Fibroblast of skin of back (primary cell): ENCODE measurements around the gene KRTAP3-2.

ENCODE experiments used
- DNase-seq: peaks from one replicate; pipeline ENCODE4 v3.0.0-alpha.2; 2013

Gene KRTAP3-2

GRCh38 chr17:41009936-41010335 is 10.2 kb upstream of the KRTAP3-2 start:
- no peak for DNase-seq

DNA sequence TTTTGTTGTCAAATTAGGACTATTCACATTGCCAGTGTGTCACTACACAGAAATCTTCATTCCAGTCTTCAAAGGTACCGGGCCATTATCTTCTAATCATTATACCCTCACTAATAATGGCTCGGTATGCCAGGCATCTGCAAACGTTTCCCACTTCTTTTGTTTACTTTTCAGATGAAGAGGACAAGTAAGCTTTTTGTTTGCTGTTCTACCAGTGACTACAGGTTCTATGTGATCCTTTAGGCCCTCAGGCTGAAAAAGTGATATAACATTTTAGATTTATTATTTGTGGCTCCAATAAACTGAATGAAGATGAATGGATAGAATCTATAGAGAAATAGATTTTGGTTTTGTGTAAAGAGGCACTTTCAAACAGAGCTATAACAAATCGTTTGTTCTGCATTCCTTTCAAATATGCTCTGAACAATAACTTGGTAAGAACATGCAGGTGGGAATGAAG is 9.6 kb upstream of the KRTAP3-2 start:
- DNase-seq, result no peak

DNA sequence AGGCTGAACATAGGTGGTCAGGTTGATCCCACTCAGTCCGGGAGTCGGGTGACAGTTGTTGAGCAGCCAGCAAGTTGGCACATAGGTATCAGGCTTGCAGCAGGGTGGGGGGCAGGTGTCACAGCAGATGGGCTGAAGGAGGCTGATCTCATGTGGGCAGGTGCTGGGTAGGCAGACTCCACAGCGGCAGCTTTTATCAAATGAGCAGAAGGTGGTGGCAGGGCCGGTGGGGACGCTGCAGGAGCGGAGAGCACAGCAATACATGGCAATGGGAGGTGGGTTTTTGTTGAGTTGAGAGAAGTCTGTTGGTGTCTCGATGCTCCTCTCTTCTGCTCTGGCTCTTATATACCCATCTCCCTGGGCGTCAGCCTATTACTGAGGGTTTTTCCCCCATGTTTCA is 9.1 kb upstream of the KRTAP3-2 start, which contains the start of gene KRTAP3-1:
Gene KRTAP3-1 (minus strand): TSS at position 318 of the 400 bp plus-strand sequence. CDS start 54 bp downstream, at position 264.
- DNase-seq, result no peak

DNA sequence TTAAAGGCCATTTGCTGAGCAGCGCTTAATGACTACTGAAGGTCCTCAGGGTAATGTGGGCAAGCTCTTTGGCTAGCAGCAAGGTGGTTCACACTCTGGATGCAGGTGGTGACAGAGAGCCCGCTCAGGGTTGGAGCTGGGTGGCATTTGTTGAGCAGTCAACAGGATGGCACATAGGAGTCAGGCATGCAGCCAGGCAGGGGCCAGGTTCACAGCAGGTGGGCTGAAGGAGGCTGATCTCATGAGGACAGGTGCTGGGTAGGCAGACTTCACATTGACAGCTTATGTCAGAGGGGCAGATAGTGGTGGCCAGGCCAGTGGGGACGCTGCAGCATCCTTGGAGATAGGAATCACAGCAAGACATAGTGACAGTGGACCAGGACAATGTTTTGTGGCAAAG is 4.7 kb upstream of the KRTAP3-2 start:
- no peak for DNase-seq

DNA sequence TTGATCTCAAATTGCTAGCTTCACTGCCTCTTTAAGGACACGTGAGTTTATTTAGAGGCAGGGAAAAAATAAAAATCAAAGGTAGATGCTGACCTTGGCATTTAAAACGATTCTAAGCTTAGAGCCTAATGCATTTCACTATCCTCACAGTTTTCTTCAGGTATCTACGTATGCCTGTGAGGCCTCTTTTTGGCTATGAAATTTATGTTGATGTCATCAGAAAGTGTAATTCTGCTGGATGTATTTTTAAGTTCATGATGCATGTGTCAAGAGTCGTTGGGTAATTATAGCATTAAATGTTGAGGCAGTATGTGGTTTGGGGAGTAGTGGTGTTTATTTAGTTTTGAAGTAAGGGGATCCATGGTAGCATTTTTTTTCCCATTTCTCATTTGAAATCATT is 4.2 kb upstream of the KRTAP3-2 start:
- DNase-seq, result no peak

- DNase-seq, result peak; percentile 53
These were observed 3.1 kb upstream of the KRTAP3-2 start for GRCh38 chr17:41002814-41003213.

GRCh38 chr17:41001795-41002194 is 2.1 kb upstream of the KRTAP3-2 start:
- DNase-seq, result no peak

GRCh38 chr17:40997361-40997760 is 2.3 kb downstream of the KRTAP3-2 start:
- no peak for DNase-seq

DNA sequence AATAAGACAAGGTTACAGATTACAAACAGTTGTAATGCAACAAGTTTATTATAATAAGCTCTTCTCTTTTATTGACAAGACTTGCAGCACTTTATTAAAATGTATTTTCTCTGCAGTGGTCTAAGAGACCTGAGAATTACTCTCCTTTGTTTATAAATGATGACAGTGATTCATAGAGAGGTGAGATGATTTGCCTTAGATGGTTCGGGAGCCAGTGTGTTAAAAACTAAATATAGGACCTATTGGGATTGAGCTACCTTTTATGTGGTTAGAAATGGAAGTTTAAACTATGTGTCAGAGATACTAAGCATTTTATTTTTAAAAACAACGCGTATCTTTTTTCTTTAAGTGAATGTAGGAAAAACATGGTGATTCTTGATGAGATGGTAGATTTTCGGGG is 2.9 kb downstream of the KRTAP3-2 start:
- no peak for DNase-seq

GRCh38 chr17:40995116-40995515 is 4.6 kb downstream of the KRTAP3-2 start:
- DNase-seq, result no peak

GRCh38 chr17:40993839-40994238 is 5.9 kb downstream of the KRTAP3-2 start, which contains the start of gene KRTAP3-3:
Gene KRTAP3-3, minus strand, starts transcription at chr17:40994164. Its CDS starts 67 bp downstream, at chr17:40994097.
- no peak for DNase-seq

DNA sequence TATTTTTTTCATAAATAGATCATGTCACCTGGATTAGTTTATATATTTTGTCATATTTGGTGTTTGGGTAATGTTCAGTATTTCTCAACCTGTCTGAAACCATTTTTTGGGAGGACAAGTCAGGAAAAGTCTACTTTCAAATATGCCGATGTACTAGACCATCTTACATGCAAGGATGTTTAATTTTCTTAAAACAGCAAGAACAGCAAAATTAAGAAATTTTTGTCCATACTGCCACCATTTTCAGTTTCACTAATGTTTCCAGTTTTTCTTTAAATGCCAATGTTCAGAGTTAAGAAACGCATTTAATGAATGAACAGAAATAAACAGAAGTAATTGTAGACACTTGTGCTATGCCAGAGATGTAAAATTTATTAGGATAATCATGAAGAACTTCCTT is 6.6 kb downstream of the KRTAP3-2 start:
- DNase-seq, result no peak

DNA sequence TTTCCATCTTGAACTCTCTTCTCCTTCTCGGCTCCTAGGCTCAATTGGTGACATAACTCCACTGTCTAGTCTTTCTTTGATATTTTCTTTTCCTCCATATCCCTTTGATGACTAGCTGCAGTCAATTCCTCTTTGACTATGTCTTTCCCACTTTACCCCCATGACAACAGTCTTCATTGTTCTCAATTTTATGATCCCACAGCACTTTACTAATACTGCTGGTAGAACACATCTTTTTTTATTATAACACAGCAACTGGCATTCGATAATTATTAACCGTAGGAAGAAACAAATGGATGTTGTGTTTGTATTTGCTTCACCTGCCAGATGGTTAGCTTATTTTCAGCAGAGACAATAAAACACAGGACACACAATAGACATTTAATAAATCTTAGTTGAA is 7.0 kb downstream of the KRTAP3-2 start:
- DNase-seq, result no peak

DNA sequence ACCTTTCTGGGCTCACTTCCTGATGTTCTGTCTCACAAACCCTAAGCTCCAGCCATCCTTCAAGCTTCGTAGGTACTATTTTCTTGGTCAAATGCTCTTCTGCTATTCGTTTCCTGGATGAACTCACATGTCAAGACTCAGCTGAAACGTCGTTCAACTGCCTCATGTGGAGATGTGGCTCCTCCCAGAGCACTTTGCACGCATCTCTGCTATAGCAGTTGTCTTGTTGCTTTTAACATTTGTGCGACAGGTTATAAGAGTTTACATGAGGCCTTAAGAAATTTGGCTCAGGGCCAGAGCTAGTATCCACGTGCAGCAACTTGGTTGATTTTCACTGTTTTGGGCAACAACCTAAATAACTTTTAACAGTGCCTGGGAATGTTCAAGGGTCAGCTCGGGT is 12.8 kb downstream of the KRTAP3-2 start:
- DNase-seq, result no peak

GRCh38 chr17:40984226-40984625 is 15.5 kb downstream of the KRTAP3-2 start, which contains the start of gene KRT40:
Gene KRT40, minus strand, starts transcription at chr17:40984326. Its CDS starts 53 bp downstream, at chr17:40984273.
- DNase-seq, result no peak

DNA sequence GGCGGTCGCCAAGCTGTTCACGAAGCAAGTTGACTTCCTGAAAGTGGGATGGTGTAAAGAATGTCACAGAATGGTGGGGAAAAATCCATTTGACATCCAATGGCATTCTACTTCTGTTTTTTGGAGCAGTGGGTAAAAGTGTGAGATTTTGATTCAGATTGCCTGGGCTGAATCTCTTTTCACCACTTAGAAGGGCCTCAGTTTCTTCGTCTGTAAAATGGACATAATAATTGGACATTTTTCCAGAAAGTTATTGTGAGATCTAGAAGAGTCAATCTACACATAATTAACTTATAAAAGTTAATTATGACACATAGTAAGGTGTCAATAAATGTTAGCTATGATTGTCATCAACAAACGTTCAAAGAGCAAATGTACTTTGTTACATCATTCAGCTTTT is 18.6 kb downstream of the KRTAP3-2 start:
- DNase-seq, result no peak

DNA sequence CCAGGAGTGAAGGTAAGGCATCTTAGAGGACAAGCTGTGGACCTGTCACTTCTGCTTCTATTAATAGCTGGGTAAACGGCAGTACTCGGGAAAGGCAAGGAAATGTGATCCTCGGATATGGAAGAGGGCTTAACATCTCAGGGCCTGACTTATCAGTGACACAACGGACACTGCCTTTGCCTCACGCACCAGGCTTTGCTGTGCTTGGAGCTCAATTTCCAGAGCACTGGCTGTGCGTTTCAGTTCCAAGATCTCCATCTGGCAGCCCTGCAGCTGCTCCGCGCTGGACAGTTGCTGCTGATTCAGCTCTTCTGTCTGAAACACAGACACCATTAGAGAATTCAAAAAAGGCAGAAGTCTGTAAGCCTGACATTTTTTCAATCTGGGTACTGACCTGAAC is 19.1 kb downstream of the KRTAP3-2 start:
- DNase-seq, result peak; percentile 22

DNA sequence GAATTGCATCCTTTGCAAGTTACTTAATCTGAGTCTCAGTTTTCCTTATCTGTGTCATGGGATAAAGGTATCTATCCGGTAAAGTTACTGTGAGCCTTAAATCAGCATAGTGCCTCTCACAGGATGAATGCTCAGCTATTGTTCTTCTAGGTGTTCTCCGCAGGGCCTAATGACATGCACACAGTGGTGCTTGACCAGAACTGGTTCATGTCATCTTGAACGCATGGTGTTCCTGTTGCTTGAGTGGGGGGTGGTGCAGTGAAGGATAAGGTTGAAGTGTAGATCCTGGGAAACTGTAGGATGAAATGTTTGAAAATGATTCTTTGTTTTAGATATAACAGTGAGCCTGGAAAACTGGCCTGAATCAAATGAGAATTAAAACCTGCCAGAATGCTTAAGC is 19.6 kb downstream of the KRTAP3-2 start:
- no peak for DNase-seq

GRCh38 chr17:40978575-40979151 is 21.0 kb downstream of the KRTAP3-2 start:
- DNase-seq, result peak; percentile 20

- DNase-seq, result no peak
These were observed 24.2 kb downstream of the KRTAP3-2 start for GRCh38 chr17:40975516-40975915.

GRCh38 chr17:40974366-40974765 is 25.3 kb downstream of the KRTAP3-2 start:
- no peak for DNase-seq

DNA sequence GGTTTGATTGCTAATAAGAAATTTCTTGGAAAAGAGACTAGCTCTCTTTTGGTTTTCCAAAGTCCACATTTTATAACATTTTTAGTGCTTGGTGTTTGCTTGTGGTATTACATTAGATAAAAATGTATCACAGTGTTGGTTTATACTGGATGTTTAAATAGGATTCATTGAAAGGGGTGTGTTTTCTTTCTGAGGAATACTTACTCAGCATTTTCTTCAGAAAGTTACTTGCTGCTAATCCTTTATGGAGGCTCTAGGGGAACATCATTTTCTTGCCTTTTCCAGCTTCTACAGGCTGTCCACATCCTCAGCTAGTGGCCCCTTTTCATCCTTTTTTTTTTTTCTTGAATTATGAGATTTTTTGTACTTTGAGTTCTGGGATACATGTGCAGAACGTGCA is 32.1 kb downstream of the KRTAP3-2 start:
- DNase-seq, result no peak

DNA sequence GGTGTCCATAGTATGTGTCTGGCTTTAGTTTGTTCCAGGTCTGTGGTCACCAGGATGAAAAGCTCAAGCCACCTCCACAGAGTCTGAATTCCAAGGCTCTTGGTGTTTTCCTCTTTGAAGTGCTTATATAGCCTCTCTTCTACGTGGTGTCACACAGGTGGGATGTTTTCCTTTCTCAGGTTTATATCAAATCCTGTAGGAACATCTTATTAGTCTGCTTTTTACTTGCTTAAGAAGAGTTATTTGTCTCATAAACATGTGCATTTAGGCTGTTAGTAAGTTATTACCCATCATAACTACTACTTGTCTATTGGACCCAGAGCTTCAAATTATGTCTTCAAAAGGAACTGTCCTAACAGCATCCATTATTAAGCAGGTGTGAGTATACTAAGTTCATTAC is 32.9 kb downstream of the KRTAP3-2 start, which contains the start of gene KRT39:
Gene KRT39 (minus strand): TSS at position 101 of the 400 bp plus-strand sequence. CDS start 92 bp downstream, at position 9.
- no peak for DNase-seq

- peak; percentile 30 for DNase-seq
These were observed 35.9 kb downstream of the KRTAP3-2 start for GRCh38 chr17:40963838-40964237.
